Fibroblast of lung (primary cell): ENCODE results near the gene ITGAD. TPM values are rescaled to one million over a fixed set of nuclear protein-coding genes. Genes with fewer than 3 reads are reported as not detected.

Source experiments
- DNase-seq, 2 donors: peaks; one replicate each; pipeline versions ENCODE4 v3.0.0 to v3.0.0-alpha.2; 2010; ENCODE audit warnings: low read depth in 2 of 2
- H2AFZ ChIP-seq: 2 replicates; pipeline ENCODE4 v1.5.1; 2012; ENCODE audit warnings: low read length, control low read depth, inconsistent platforms
- H3K27ac ChIP-seq: 2 replicates; pipeline ENCODE4 v1.5.1; 2011; ENCODE audit warnings: low read length, control low read depth; ENCODE audit not compliant: insufficient read depth
- H3K27me3 ChIP-seq: 2 replicates; pipeline ENCODE4 v1.5.1; 2011; ENCODE audit warnings: mild to moderate bottlenecking, low read length; ENCODE audit not compliant: control insufficient read depth, insufficient read depth
- H3K36me3 ChIP-seq: 2 replicates; pipeline ENCODE4 v1.5.1; 2011; ENCODE audit warnings: low read length; ENCODE audit not compliant: control insufficient read depth, insufficient read depth
- H3K4me1 ChIP-seq: 2 replicates; pipeline ENCODE4 v1.5.1; 2011; ENCODE audit warnings: low read length; ENCODE audit not compliant: control insufficient read depth, insufficient read depth; ENCODE audit errors: extremely low read depth
- H3K4me2 ChIP-seq: 2 replicates; pipeline ENCODE4 v1.5.1; 2011; ENCODE audit warnings: low read length, control low read depth; ENCODE audit not compliant: insufficient read depth; ENCODE audit errors: extremely low read depth
- H3K4me3 ChIP-seq, 4 experiments: fragments of 200-600 bp in 1 of 4; sonication (generic) in 1 of 4; replicated peaks in 1 of 4; 2 replicates each; pipeline ENCODE4 v1.5.1; 2011 to 2016; ENCODE audit warnings: low read length in 4 of 4, low read depth in 3 of 4, mild to moderate bottlenecking in 3 of 4, control low read depth in 2 of 4, inconsistent platforms in 1 of 4, mixed read lengths in 1 of 4; ENCODE audit not compliant: insufficient read depth in 1 of 4; ENCODE audit errors: control extremely low read depth in 1 of 4
- H3K79me2 ChIP-seq: 2 replicates; pipeline ENCODE4 v1.5.1; 2012; ENCODE audit warnings: mild to moderate bottlenecking, low read length, inconsistent platforms; ENCODE audit not compliant: control insufficient read depth, insufficient read depth
- H3K9ac ChIP-seq: 2 replicates; pipeline ENCODE4 v1.5.1; 2011; ENCODE audit warnings: mild to moderate bottlenecking, low read length, control low read depth; ENCODE audit not compliant: insufficient read depth
- H3K9me3 ChIP-seq: 2 replicates; pipeline ENCODE4 v1.5.1; 2012; ENCODE audit warnings: low read depth, low read length; ENCODE audit not compliant: control insufficient read depth, insufficient read depth
- H4K20me1 ChIP-seq: 2 replicates; pipeline ENCODE4 v1.5.1; 2011; ENCODE audit warnings: low read length; ENCODE audit not compliant: control insufficient read depth, insufficient read depth; ENCODE audit errors: extremely low read depth
- EZH2 ChIP-seq: IDR thresholded peaks from 2 replicates; pipeline ENCODE4 v1.5.1; 2012; ENCODE audit warnings: low read length, control low read depth, mild to moderate bottlenecking; ENCODE audit errors: missing control alignments
- polyA plus RNA-seq, 2 donors: library from polyadenylated mRNA; depleted of rRNA in 1 of 2; stranded (reverse) in 1 of 2; unstranded in 1 of 2; fragments of >200 nt; gene quantifications; 2 replicates each; pipeline ENCODE4 v1.2.1, GENCODE V29; 2011 to 2012; ENCODE audit warnings: missing spikeins in 1 of 2
- total RNA-seq: library from RNA; depleted of rRNA; stranded (reverse); fragments of >200 nt; gene quantifications from 2 replicates; pipeline ENCODE4 v1.2.1, GENCODE V29; 2014
- TF ChIP-seq, protein P1 (sequence below), 2 donors: IDR thresholded peaks in 1 of 2; conservative IDR thresholded peaks in 1 of 2; 1 replicate in 1 of 2; 2 replicates in 1 of 2; pipeline ENCODE4 v1.5.1; 2011 to 2012; ENCODE audit warnings: low read length in 2 of 2, control low read depth in 1 of 2, inconsistent platforms in 1 of 2, low read depth in 1 of 2, mild to moderate bottlenecking in 1 of 2

ITGAD gene
- total and polyA plus RNA-seq, 2 donors (not counting 1 experiment from before 2014, with no cell fraction given): not detected

DNA sequence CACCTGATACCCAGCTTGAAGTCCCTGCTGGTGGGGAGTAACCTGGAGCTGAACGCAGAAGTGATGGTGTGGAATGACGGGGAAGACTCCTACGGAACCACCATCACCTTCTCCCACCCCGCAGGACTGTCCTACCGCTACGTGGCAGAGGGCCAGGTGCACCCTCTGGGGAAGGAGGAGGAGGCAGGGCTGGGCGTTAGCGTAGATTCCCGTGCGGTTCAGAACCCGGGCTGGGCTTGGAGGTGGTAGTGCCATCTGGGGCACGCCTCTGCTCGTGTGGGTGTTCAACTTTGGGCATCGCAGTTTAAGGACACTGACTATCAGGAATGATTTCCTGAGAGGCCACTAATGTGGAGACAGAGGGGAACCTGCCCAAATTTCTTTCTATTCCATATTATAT is 19.9 kb upstream of the ITGAD start:
- DNase-seq: no peak
- H3K27ac ChIP-seq: no peak overlapping the region
- H3K27me3 ChIP-seq: no peaks in the 10 kb centered on the region
- no peak overlapping the region for H2AFZ ChIP-seq
- no peaks in the 10 kb centered on the region for H4K20me1 ChIP-seq
- H3K9me3 ChIP-seq: no peaks in the 10 kb centered on the region
- no peaks in the 10 kb centered on the region for H3K4me1 ChIP-seq
- no peaks in the 10 kb centered on the region for H3K36me3 ChIP-seq
- no peak overlapping the region for H3K4me3 ChIP-seq
- H3K4me2 ChIP-seq: no peak overlapping the region
- no peaks in the 10 kb centered on the region for H3K79me2 ChIP-seq
- TF ChIP-seq, protein P1, sequence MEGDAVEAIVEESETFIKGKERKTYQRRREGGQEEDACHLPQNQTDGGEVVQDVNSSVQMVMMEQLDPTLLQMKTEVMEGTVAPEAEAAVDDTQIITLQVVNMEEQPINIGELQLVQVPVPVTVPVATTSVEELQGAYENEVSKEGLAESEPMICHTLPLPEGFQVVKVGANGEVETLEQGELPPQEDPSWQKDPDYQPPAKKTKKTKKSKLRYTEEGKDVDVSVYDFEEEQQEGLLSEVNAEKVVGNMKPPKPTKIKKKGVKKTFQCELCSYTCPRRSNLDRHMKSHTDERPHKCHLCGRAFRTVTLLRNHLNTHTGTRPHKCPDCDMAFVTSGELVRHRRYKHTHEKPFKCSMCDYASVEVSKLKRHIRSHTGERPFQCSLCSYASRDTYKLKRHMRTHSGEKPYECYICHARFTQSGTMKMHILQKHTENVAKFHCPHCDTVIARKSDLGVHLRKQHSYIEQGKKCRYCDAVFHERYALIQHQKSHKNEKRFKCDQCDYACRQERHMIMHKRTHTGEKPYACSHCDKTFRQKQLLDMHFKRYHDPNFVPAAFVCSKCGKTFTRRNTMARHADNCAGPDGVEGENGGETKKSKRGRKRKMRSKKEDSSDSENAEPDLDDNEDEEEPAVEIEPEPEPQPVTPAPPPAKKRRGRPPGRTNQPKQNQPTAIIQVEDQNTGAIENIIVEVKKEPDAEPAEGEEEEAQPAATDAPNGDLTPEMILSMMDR (conservative IDR thresholded peaks at IDR 0.05 in 1 of 2, IDR thresholded peaks at IDR 0.05 in 1 of 2; ENCODE audit: low read depth in 1 of 2, low read length in 2 of 2): no peak
- TF ChIP-seq EZH2: no peak
- no peak overlapping the region for H3K9ac ChIP-seq

GRCh38 chr16:31375231-31375630 is 17.9 kb upstream of the ITGAD start:
- Histone ChIP-seq H4K20me1 (no peaks in the 10 kb centered on the region), H3K4me2 (no peak overlapping the region), H3K9me3 (no peaks in the 10 kb centered on the region), H3K27me3 (no peaks in the 10 kb centered on the region), H3K27ac (no peak overlapping the region), H3K9ac (no peak overlapping the region), H2AFZ (no peak overlapping the region), H3K36me3 (no peaks in the 10 kb centered on the region), H3K4me1 (no peaks in the 10 kb centered on the region), H3K79me2 (no peaks in the 10 kb centered on the region), H3K4me3 (no peak overlapping the region)
- no peak for TF ChIP-seq EZH2
- TF ChIP-seq, protein P1 (conservative IDR thresholded peaks at IDR 0.05 in 1 of 2, IDR thresholded peaks at IDR 0.05 in 1 of 2; ENCODE audit: low read depth in 1 of 2, low read length in 2 of 2): no peak
- DNase-seq: no peak

DNA sequence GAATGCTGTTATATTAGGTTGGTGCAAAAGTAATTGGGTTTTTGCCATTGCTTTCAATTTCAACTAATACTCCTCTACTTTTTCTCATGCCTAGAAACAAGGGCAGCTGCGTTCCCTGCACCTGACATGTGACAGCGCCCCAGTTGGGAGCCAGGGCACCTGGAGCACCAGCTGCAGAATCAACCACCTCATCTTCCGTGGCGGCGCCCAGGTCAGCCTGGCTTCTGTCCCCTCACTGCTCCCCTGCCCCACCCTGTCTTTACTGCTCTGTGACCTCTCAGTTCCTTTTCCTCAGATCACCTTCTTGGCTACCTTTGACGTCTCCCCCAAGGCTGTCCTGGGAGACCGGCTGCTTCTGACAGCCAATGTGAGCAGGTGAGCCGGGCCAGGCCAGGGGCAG is 16.4 kb upstream of the ITGAD start:
- no peak overlapping the region for H3K9ac ChIP-seq
- no peak overlapping the region for H2AFZ ChIP-seq
- no peak for DNase-seq
- no peaks in the 10 kb centered on the region for H3K79me2 ChIP-seq
- H3K4me1 ChIP-seq: no peaks in the 10 kb centered on the region
- H3K27ac ChIP-seq: no peak overlapping the region
- H3K36me3 ChIP-seq: no peaks in the 10 kb centered on the region
- no peak overlapping the region for H3K4me3 ChIP-seq
- no peak overlapping the region for H3K4me2 ChIP-seq
- TF ChIP-seq EZH2: no peak
- TF ChIP-seq, protein P1 (conservative IDR thresholded peaks at IDR 0.05 in 1 of 2, IDR thresholded peaks at IDR 0.05 in 1 of 2; ENCODE audit: low read depth in 1 of 2, low read length in 2 of 2): no peak
- H3K9me3 ChIP-seq: no peaks in the 10 kb centered on the region
- H3K27me3 ChIP-seq: no peaks in the 10 kb centered on the region
- H4K20me1 ChIP-seq: no peaks in the 10 kb centered on the region
